T-helper 1 cell (primary cell): ENCODE results near the gene CRK.
"Not testable (repeated sequence)": the region's sequence is repeated elsewhere in the genome, so short reads cannot be mapped to it uniquely, and the experiment has no call there.

Experiments used
- DNase-seq, 5 donors: peaks; one replicate each; pipeline ENCODE4 v3.0.0-alpha.2; 2012 to 2020

CRK gene

DNA sequence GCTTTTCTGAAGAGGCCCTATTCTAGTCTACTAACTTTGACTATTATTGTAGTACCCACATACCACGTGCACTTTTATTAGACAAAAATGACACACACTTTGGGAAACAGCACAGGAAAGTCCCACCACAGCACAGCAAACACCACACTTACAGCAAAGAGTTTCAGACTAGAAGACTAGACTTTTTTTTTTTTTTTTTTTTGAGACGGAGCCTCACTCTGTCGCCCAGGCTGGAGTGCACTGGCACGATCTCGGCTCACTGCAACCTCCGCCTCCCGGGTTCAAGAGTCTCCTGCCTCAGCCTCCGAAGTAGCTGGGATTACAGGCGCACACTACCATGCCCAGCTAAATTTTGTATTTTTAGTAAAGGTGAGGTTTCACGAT, 76.1 kb downstream of the CRK start:
- peak in 1 of 5 donors; percentile 25 for DNase-seq

DNA sequence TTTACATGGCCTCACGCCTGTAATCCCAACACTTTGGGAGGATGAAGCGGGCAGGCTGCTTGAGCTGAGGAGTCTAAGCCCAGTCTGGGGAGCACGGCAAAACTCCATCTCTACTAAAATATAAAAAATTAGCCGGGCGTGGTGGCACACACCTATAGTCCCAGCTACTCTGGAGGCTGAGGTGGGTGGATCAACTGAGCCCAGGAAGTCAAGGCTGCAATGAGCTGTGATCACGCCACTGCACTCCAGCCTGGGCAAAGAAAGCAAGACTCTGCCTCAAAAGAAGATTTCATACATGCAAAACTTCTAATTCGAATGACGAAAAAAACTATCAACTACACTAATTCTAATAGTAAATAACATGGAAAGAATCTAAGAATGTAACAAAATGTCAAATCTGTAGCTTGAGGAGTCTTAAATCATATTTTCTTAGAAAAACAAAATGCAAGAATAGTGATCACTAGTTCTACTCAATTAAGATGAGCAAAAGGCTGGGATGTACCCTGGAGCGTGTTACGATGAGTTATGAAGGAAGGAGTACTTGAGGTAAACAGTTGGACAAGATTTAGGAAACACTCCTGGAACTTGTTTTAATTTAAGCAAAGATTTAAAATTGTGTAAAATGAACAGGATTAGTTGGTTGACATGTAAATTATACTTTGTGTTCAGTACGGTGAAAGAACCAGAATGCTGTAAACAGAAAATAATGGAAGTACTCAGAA, 76.7 kb downstream of the CRK start:
- no peak for DNase-seq

DNA sequence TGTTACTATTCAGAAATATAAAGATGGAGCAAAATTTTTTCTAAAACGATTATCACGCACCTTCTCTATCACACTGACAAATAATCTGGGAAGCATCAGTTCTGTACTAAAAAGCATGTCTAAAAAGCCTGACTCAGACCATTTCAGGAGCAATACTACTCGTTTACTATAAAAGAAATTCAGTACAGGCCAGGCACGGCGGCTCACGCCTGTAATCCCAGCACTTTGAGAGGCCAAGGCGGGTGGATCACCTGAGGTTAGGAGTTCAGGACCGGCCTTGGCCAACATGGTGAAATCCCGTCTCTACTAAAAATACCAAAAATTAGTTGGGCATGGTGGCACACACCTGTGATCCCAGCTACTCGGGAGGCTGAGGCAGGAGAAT, 77.6 kb downstream of the CRK start:
- DNase-seq, result not testable (repeated sequence)

DNA sequence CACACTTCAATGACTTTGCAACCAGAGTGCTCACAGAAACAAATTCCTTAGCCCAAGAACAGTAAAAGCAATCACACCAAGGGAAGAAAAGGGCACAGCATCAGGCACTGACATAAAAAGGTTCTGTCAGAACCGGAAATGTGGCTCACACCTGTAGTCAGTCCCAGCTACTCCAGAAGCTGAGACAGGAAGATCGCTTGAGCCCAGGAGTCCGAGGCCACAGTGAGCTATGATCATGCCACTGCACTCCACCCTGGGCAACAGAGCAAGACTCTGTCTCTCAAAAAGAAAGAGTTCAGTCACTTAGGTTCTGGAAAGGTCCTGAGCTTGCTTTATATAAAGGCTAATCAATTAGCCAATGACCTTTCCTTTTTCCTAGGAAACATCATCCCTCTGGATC, 78.7 kb downstream of the CRK start:
- DNase-seq, result no peak

DNA sequence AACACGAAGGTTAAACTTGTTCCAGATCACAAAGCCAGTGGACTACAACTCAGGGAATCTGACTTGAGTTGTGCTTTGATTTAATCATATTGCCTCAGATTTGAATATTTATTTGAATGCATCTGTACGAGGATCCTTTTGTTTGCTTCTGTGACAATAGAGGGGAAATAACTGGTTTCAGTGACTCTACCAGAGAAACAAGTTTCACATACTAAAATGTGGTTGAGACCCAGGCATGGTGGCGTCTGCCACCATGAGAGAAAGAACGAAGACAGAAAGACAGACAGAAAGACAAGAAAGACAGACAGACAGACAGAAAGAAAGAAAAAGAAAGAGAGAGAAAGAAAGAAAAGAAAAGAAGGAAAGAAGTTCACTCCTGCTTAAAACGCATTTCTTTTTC, 80.0 kb downstream of the CRK start:
- DNase-seq, result peak in 1 of 5 donors; percentile 23

DNA sequence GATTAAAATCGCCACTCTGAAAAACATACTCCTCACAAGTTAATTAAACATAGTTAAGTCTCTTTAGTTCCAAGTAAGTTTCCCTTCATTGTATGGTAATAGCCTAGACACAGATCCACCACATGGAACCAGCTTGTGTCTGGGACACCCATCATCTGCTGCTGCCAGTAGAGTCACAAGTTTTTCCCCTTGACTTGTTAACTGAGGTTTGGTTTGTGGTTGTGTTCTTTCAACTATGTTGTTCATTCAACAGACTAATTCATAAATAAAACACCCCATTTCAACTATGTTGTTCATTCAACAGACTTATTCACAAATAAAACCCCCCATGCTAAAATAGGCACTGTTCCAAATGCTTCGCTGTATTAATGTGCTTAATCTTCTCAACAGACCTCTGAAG, 80.4 kb downstream of the CRK start:
- DNase-seq, result no peak

DNA sequence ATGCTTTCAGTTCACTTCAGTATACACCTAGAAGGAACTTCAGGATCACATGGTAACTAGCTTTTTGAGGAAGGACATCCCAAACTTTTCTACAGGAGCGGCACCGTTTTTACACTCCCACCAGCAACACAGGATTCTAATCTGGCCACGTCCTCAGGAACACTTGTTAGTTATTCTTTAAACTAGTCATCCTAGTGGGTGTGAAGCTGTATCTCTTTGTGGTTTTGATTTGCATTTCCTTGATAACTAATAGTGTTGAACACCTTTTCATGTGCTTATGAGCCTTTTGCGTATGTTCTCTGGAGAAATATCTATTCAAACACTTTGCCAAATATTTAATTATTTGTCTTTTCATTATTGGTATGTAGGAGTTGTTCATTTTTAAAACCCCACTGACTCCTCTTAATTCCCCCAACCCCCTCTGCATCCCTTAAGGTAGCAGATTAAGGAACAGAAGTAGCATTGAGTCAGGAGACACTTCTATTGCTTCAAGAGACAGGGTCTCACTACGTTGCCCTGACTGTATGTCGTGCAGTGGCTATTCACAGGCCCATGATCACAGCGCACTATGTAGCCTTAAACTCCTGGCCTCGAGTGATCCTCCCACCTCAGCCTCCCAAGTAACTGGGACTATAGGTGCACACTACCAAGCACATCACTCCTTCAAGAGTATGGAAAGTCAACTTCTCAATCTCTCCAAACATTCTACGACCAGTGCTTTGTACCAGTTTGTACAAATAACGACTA, 81.4 kb downstream of the CRK start:
- no peak for DNase-seq

DNA sequence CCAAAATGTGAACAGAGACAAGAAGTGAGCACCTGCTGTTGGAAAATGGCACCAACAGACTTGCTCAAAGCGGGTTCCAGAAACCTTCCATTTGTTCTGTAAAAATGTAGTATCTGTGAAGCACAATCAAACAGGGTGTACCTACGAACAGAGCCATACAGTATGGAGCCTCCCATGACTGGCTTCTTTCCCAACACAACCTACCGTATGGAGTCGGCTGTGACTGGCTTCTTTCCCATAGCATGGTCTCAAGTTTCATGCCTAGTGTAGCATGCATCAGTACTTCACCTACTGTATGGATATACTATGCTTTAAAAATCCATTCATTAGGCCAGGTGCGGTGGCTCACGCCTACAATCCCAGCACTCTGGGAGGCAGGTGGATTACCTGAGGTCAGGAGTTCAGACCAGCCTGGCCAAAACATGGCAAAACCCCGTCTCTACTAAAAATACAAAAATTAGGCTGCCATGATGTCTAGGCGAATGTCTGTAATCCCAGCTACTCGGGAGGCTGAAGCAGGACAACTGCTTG, 82.3 kb downstream of the CRK start:
- DNase-seq, result no peak

DNA sequence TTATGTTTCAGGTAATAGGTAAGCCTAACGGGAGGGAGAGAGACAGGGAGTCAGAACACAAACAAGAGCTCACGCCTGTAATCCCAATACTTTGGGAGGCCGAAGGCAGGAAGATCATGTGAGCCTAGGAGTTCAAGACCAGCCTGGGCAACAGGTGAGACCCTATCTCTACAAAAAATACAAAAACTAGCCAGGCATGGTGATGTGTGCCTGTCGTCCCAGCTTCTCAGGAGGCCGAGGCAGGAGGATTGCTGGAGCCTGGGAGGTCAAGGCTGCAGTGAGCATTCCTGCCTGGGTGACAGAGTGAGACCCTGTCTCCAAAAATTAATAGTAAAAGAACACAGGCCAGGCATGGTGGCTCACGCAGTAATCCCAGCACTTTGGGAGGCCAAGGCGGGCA, 83.4 kb downstream of the CRK start:
- no peak for DNase-seq

DNA sequence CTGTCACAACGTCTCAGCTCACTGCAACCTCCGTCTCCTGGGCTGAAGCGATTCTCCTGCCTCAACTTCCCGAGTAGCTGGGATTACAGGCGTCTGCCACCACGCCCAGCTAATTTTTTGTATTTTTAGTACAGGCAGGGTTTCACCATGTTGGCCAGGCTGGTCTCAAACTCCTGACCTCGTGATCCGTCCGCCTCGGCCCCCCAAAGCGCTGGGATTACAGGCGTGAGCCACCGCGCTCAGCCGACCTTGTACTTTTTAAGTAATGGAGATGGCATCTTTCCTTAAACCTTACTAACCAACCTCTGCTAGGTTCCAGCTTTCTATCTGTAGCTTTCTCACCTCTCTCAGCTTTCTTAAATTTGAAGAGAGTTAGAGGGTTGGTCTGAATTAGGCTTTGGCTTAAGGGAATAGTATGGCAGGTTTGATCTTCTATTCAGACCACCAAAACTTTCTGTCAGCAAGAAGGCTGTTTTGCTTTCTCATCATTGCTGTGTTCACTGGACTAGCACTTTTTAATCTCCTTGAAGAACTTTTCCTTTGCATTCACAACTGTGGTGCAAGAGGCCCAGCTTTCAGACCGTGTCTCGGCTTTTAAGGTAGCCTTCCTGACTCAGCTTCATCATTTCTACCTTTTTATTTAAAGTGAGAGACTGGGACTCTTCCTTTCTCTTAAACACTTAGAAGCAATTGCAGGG, 84.0 kb downstream of the CRK start:
- no peak for DNase-seq
